MCF 10A (cell line): ENCODE results near the gene CATSPERD. TPM values are rescaled to one million over a fixed set of nuclear protein-coding genes. Genes with fewer than 3 reads are reported as not detected.
"Not testable (repeated sequence)": the region's sequence is repeated elsewhere in the genome, so short reads cannot be mapped to it uniquely, and the experiment has no call there.

ENCODE experiments used
- BruUV-seq: library from RNA; stranded (reverse); fragments of 400-500 nt; replicated peaks from 2 replicates; lab custom pipeline; 2021; lab: Mats Ljungman, UMichigan
- CTCF ChIA-PET: fragments of 300-600 bp; sonication (Branson Sonifier 250); formaldehyde crosslinking; extraction: SDS; loops from one replicate; lab custom pipeline; 2021; ENCODE audit warnings: antibody characterized with exemption, inconsistent platforms; lab: Yijun Ruan, JAX
- POLR2A ChIA-PET: fragments of 300-600, 350-650 bp; sonication (Branson Sonifier 250); formaldehyde crosslinking; extraction: SDS; loops from one replicate; lab custom pipeline; 2020; ENCODE audit warnings: antibody characterized with exemption, inconsistent platforms; lab: Yijun Ruan, JAX
- DNase-seq: peaks from one replicate; pipeline ENCODE4 v3.0.0-alpha.2; 2018; ENCODE audit not compliant: unreplicated experiment
- H3K27ac Mint-ChIP-seq: one replicate; pipeline ENCODE4 v1.8.0; 2022; ENCODE audit warnings: mild to moderate bottlenecking, low read depth, mixed read lengths; ENCODE audit not compliant: unreplicated experiment
- H3K27me3 Mint-ChIP-seq: one replicate; pipeline ENCODE4 v1.8.0; 2022; ENCODE audit warnings: mixed read lengths; ENCODE audit not compliant: insufficient read depth, unreplicated experiment
- H3K36me3 Mint-ChIP-seq: one replicate; pipeline ENCODE4 v1.8.0; 2022; ENCODE audit warnings: mild to moderate bottlenecking, moderate library complexity, mixed read lengths; ENCODE audit not compliant: insufficient read depth, unreplicated experiment
- H3K4me1 Mint-ChIP-seq: one replicate; pipeline ENCODE4 v1.8.0; 2022; ENCODE audit warnings: mixed read lengths; ENCODE audit not compliant: insufficient read depth, unreplicated experiment
- H3K4me3 Mint-ChIP-seq: one replicate; pipeline ENCODE4 v1.8.0; 2022; ENCODE audit warnings: mild to moderate bottlenecking, moderate library complexity, mixed read lengths; ENCODE audit not compliant: unreplicated experiment
- H3K9me3 Mint-ChIP-seq: one replicate; pipeline ENCODE4 v1.8.0; 2022; ENCODE audit warnings: mixed read lengths; ENCODE audit not compliant: unreplicated experiment
- CTCF ChIP-seq: fragments of 200-600 bp; IDR thresholded peaks from one replicate; pipeline ENCODE4 v1.8.0; 2022; ENCODE audit warnings: antibody characterized with exemption, mild to moderate bottlenecking; ENCODE audit not compliant: unreplicated experiment
- intact Hi-C: fragments of 100-400 bp; cut with micrococcal nuclease; formaldehyde crosslinking; loops from 2 replicates; pipeline ENCODE4 v1.14.1; 2022
- total RNA-seq: library from RNA; stranded (reverse); gene quantifications from 2 replicates; pipeline ENCODE4 v1.2.3, GENCODE V29; 2022

Gene CATSPERD
- total RNA-seq, 1 experiment from 2014 or later, result not detected

GRCh38 chr19:5718579-5719273 lies 1.7 kb upstream of the CATSPERD start:
- Mint-ChIP-seq H3K27ac (peak overlapping the region; percentile 89), H3K4me1 (peaks cover 3% of the 10 kb centered on the region), H3K27me3 (no peaks in the 10 kb centered on the region), H3K36me3 (peaks cover 43% of the 10 kb centered on the region), H3K4me3 (peak overlapping the region; percentile 86), H3K9me3 (no peaks in the 10 kb centered on the region)
- TSS peak; percentile 99 for BruUV-seq
- no peak for TF ChIP-seq CTCF
- peak; percentile 74 for DNase-seq
- intact Hi-C loops, result no loop called here
- ChIA-PET CTCF (interaction anchor here (0.5 to 5.0 kb wide), 6 partner anchors 9 to 1731 kb away, joined by 3 to 43 read pairs (median 6); partner anchors contain the start of gene RPL36), POLR2A (interaction anchor here (0.6 to 6.4 kb wide), 17 partner anchors 10 to 896 kb away, joined by 3 to 119 read pairs (median 5); partner anchors contain the start of genes CRB3, DUS3L, NDUFA11 and RPL36)

- Mint-ChIP-seq H3K4me3 (peak overlapping the region; percentile 86), H3K36me3 (peaks cover 40% of the 10 kb centered on the region), H3K27ac (peak overlapping the region; percentile 89), H3K9me3 (no peaks in the 10 kb centered on the region), H3K27me3 (no peaks in the 10 kb centered on the region), H3K4me1 (peaks cover 3% of the 10 kb centered on the region)
- CTCF ChIA-PET, result interaction anchor here (0.6 to 5.0 kb wide), 5 partner anchors 14 to 171 kb away, joined by 3 to 43 read pairs (median 4); partner anchors contain the start of gene RPL36
- intact Hi-C loops, result no loop called here
- POLR2A ChIA-PET, result interaction anchor here (0.6 to 6.4 kb wide), 26 partner anchors 8 to 745 kb away, joined by 3 to 119 read pairs (median 5); partner anchors contain the start of genes CLPP, CRB3, DUS3L and NDUFA11
- peak; percentile 65 for DNase-seq
- no peak for TF ChIP-seq CTCF
- BruUV-seq, result TSS peak; percentile 60
Observed at GRCh38 chr19:5719274-5719960, 1.0 kb upstream of the CATSPERD start.

GRCh38 chr19:5727453-5728050 lies 7.1 kb downstream of the CATSPERD start:
- POLR2A ChIA-PET, result no interaction called here
- no peak overlapping the region for H3K4me3 Mint-ChIP-seq
- no peak for TF ChIP-seq CTCF
- H3K4me1 Mint-ChIP-seq, result no peaks in the 10 kb centered on the region
- no peak overlapping the region for H3K27ac Mint-ChIP-seq
- H3K9me3 Mint-ChIP-seq, result no peaks in the 10 kb centered on the region
- no TSS peak for BruUV-seq
- H3K36me3 Mint-ChIP-seq, result peaks cover 7% of the 10 kb centered on the region
- intact Hi-C loops, result no loop called here
- DNase-seq, result no peak
- CTCF ChIA-PET, result interaction anchor here (0.6 kb wide), 1 partner anchor 9 kb away, joined by 3 read pairs; no protein-coding TSS in a partner anchor
- H3K27me3 Mint-ChIP-seq, result peaks cover 10% of the 10 kb centered on the region

GRCh38 chr19:5733172-5733571 lies 12.7 kb downstream of the CATSPERD start:
- H3K4me1 Mint-ChIP-seq, H3K9me3 Mint-ChIP-seq, intact Hi-C loops, DNase-seq, H3K36me3 Mint-ChIP-seq, H3K27ac Mint-ChIP-seq, H3K4me3 Mint-ChIP-seq, BruUV-seq: not testable (repeated sequence)
- H3K27me3 Mint-ChIP-seq, result peaks cover 12% of the 10 kb centered on the region
- ChIA-PET CTCF (interaction anchor here (3.0 kb wide), 1 partner anchor 12 kb away, joined by 11 read pairs; the partner anchor contains the start of genes CATSPERD and LONP1), POLR2A (interaction anchor here (0.6 kb wide), 1 partner anchor 49 kb away, joined by 12 read pairs; no protein-coding TSS in a partner anchor)
